ENCODE data around the gene FAM3D.

FAM3D gene

DNA sequence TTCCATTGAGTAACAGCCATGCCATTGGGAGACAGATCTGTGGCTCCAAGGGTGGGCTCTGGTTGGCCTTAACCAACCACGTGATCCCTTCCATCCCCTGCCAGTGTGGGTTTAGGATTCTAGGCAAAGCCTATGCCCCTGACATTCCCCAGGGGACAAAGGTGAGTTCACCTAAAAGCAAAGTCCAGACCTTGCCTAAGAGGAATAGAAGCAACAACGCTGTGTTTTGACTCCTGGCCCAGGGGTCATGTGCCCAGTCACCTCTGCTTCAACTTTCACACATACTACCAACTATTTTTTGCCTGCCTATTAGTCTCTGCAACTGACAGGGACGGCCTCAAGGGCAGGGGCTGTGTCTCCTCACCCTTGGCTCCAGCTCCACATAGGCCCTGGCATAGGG, 42.0 kb downstream of the FAM3D start:
- TF ChIP-seq, protein P1, sequence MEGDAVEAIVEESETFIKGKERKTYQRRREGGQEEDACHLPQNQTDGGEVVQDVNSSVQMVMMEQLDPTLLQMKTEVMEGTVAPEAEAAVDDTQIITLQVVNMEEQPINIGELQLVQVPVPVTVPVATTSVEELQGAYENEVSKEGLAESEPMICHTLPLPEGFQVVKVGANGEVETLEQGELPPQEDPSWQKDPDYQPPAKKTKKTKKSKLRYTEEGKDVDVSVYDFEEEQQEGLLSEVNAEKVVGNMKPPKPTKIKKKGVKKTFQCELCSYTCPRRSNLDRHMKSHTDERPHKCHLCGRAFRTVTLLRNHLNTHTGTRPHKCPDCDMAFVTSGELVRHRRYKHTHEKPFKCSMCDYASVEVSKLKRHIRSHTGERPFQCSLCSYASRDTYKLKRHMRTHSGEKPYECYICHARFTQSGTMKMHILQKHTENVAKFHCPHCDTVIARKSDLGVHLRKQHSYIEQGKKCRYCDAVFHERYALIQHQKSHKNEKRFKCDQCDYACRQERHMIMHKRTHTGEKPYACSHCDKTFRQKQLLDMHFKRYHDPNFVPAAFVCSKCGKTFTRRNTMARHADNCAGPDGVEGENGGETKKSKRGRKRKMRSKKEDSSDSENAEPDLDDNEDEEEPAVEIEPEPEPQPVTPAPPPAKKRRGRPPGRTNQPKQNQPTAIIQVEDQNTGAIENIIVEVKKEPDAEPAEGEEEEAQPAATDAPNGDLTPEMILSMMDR (IDR thresholded peaks at IDR 0.05; ENCODE audit: insufficient read depth, low read length, poor library complexity, severe bottlenecking): no peak
- Histone ChIP-seq H3K36me3 (ENCODE audit: control insufficient read depth, insufficient read depth, low read length) (no peaks in the 10 kb centered on the region), H3K4me3 (replicated peaks; ENCODE audit: low read depth, low read length) (no peak overlapping the region), H3K27me3 (replicated peaks; ENCODE audit: control insufficient read depth, insufficient read depth, low read length) (no peaks in the 10 kb centered on the region)
- DNase-seq (ENCODE audit: extremely low read depth, insufficient read length): no peak

DNA sequence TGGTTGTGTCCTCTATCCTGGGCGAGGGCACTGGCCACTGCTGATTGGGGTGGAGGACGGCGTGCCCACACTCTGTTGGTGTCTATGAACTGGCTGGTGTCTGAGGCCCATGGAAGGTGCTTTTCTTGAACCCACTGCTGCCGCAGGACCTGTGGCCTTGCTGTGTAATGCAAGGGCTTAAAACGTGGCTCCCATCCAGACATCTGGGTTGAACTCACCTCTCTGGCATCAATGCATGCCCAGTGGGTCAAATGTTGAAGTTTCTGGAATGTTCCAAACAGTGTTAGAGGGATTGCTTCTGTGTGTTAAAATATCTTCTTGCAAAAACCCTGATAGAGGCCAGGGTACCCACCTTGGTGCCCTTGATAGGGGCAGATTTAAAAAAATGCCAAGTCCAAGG, 42.6 kb downstream of the FAM3D start:
- TF ChIP-seq, protein P1 (IDR thresholded peaks at IDR 0.05; ENCODE audit: insufficient read depth, low read length, poor library complexity, severe bottlenecking): no peak
- DNase-seq (ENCODE audit: extremely low read depth, insufficient read length): no peak
- H3K4me3 ChIP-seq (replicated peaks; ENCODE audit: low read depth, low read length): no peak overlapping the region
- H3K36me3 ChIP-seq (ENCODE audit: control insufficient read depth, insufficient read depth, low read length): no peaks in the 10 kb centered on the region
- no peaks in the 10 kb centered on the region for H3K27me3 ChIP-seq (replicated peaks; ENCODE audit: control insufficient read depth, insufficient read depth, low read length)

DNA sequence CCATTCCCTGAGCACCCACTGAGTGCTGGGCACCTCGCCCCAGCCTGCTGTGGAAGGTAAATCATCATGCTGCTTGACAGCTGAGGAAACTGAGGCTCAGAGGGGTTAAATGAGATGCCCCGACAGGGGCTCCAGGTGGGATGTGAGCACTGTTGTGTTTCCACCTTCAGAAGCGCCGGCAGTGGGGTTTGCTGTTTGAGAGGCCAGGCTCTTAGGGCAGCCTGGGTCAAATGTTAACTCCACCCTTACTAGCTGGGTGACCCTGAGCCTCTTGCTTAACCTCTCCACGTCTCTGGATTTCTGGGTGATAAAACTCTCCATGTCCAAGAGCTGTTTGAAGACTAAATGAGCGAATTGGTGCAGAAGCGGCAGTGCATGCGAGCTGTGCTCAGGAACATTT, 43.1 kb downstream of the FAM3D start:
- Histone ChIP-seq H3K4me3 (replicated peaks; ENCODE audit: low read depth, low read length) (no peak overlapping the region), H3K27me3 (replicated peaks; ENCODE audit: control insufficient read depth, insufficient read depth, low read length) (no peaks in the 10 kb centered on the region), H3K36me3 (ENCODE audit: control insufficient read depth, insufficient read depth, low read length) (no peaks in the 10 kb centered on the region)
- TF ChIP-seq, protein P1 (IDR thresholded peaks at IDR 0.05; ENCODE audit: insufficient read depth, low read length, poor library complexity, severe bottlenecking): no peak
- DNase-seq (ENCODE audit: extremely low read depth, insufficient read length): no peak

GRCh38 chr3:58622892-58623291, 43.7 kb downstream of the FAM3D start:
- no peaks in the 10 kb centered on the region for H3K27me3 ChIP-seq (replicated peaks; ENCODE audit: control insufficient read depth, insufficient read depth, low read length)

DNA sequence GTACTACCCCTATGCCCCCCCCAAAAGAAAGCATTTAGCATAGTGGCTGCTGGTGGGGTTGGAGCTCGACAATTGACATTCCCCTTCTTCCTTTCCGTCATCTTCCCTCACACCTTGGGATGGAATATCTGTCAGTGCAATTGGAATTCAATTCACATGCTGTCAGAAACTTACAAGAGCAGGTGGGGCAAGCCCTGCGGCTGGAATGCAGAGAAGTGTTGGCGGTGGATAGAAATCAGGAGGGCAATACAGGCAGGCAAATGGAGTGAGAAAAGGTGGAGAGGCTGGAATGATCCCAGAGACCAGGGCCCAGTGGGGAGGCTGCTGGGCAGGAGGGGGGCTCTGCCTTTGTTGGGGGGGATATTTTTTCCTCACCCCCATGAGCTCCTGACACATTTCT, 44.1 kb downstream of the FAM3D start:
- no peak overlapping the region for H3K4me3 ChIP-seq (replicated peaks; ENCODE audit: low read depth, low read length)
- no peaks in the 10 kb centered on the region for H3K27me3 ChIP-seq (replicated peaks; ENCODE audit: control insufficient read depth, insufficient read depth, low read length)
- no peaks in the 10 kb centered on the region for H3K36me3 ChIP-seq (ENCODE audit: control insufficient read depth, insufficient read depth, low read length)
- TF ChIP-seq, protein P1 (IDR thresholded peaks at IDR 0.05; ENCODE audit: insufficient read depth, low read length, poor library complexity, severe bottlenecking): no peak
- no peak for DNase-seq (ENCODE audit: extremely low read depth, insufficient read length)

More at GRCh38 chr3:58622892-58623291, 43.7 kb downstream of the FAM3D start:
- Histone ChIP-seq H3K36me3 (ENCODE audit: control insufficient read depth, insufficient read depth, low read length) (no peaks in the 10 kb centered on the region), H3K4me3 (replicated peaks; ENCODE audit: low read depth, low read length) (no peak overlapping the region)
- TF ChIP-seq, protein P1 (IDR thresholded peaks at IDR 0.05; ENCODE audit: insufficient read depth, low read length, poor library complexity, severe bottlenecking): no peak
- DNase-seq (ENCODE audit: extremely low read depth, insufficient read length): no peak

Data from GM06990 (cell line).